K562 (cell line): ENCODE data around the gene GANAB. TPM values are rescaled to one million over a fixed set of nuclear protein-coding genes. Genes with fewer than 3 reads are reported as not detected.

Experiments used
- AFF1 ChIP-seq, 2 experiments: fragments of 450-650 bp; IDR thresholded peaks; 2 replicates each; pipeline ENCODE4 v1.6.1; 2018; ENCODE audit warnings: mild to moderate bottlenecking in 2 of 2, low read depth in 1 of 2; ENCODE audit not compliant: partially characterized antibody in 2 of 2
- ARID3A ChIP-seq: IDR thresholded peaks from 2 replicates; pipeline ENCODE4 v1.6.1; 2012; ENCODE audit warnings: low read depth, low read length, improper control_type of control experiment, borderline replicate concordance
- ATF3 ChIP-seq, 2 experiments: fragments of 450-650 bp in 1 of 2; sonication (generic) in 1 of 2; formaldehyde crosslinking in 1 of 2; IDR thresholded peaks in 1 of 2; conservative IDR thresholded peaks in 1 of 2; 2 replicates each; pipeline versions ENCODE4 v1.6.1 to v1.8.1; 2016 to 2023; ENCODE audit warnings: mild to moderate bottlenecking in 2 of 2, moderate library complexity in 2 of 2, inconsistent platforms in 1 of 2, missing genetic modification reagents in 1 of 2
- CTCF ChIP-seq, 3 experiments: IDR thresholded peaks in 2 of 3; conservative IDR thresholded peaks in 1 of 3; 2 replicates each; pipeline ENCODE4 v1.5.1; 2011 to 2012; ENCODE audit warnings: low read length in 3 of 3, mild to moderate bottlenecking in 3 of 3, control low read depth in 2 of 3, improper control_type of control experiment in 1 of 3, inconsistent platforms in 1 of 3, low read depth in 1 of 3, mixed read lengths in 1 of 3, moderate library complexity in 1 of 3; ENCODE audit not compliant: insufficient read depth in 2 of 3
- ESRRB ChIP-seq: fragments of 250-450 bp; sonication (Bioruptor Pico); IDR thresholded peaks from 2 replicates; pipeline ENCODE4 v1.5.0; 2020; ENCODE audit warnings: mild to moderate bottlenecking, moderate library complexity, borderline replicate concordance
- SNRNP70 ChIP-seq: fragments of 200-400 bp; formaldehyde crosslinking; optimal IDR thresholded peaks from 2 replicates; pipeline ENCODE3; 2017; ENCODE audit warnings: low read depth, low read length
- STAG1 ChIP-seq: sonication (generic); formaldehyde crosslinking; IDR thresholded peaks from 2 replicates; pipeline ENCODE4 v1.5.0; 2020; ENCODE audit warnings: missing genetic modification reagents, borderline replicate concordance
- ZNF609 ChIP-seq: sonication (generic); formaldehyde crosslinking; IDR thresholded peaks from 2 replicates; pipeline ENCODE4 v1.8.1; 2023; ENCODE audit warnings: missing genetic modification reagents, mild to moderate bottlenecking, borderline replicate concordance
- polyA plus RNA-seq, 8 experiments: library from polyadenylated mRNA; depleted of rRNA in 4 of 8; stranded (reverse) in 5 of 8; unstranded in 3 of 8; fragments of >200 nt; fragmentation: Nextera tagmentation in 2 of 8; fragmentation: Illumina TruSeq in 1 of 8; extraction: Ambion mirVana in 2 of 8; extraction: Trizol in 1 of 8; gene quantifications; 2 replicates each; pipeline versions ENCODE4 v1.2.1 to v1.2.3, GENCODE V29; 2011 to 2014; ENCODE audit warnings: inconsistent platforms in 1 of 8, missing spikeins in 1 of 8
- total RNA-seq, 7 experiments: library from RNA; depleted of rRNA in 6 of 7; stranded (reverse); fragments of >200 nt in 6 of 7; fragmentation: Illumina TruSeq in 2 of 7; extraction: Trizol in 2 of 7; gene quantifications; 2 replicates each; pipeline versions ENCODE4 v1.2.1 to v1.2.3, GENCODE V29; 2011 to 2021; ENCODE audit warnings: low replicate concordance in 1 of 7

GANAB gene
- total and polyA plus RNA-seq, 9 of the 15 experiments (the other 6 are each of a cell fraction or from before 2014, with no cell fraction given): 6.5 to 284 (median 161) TPM

GRCh38 chr11:62665075-62665598, 18.7 kb upstream of the GANAB start, which contains the start of the genes C11orf98 and CSKMT (continued):
- TF ChIP-seq CTCF (IDR thresholded peaks at IDR 0.05 in 2 of 3, conservative IDR thresholded peaks at IDR 0.05 in 1 of 3; ENCODE audit: insufficient read depth in 2 of 3, low read depth in 1 of 3, low read length in 3 of 3) (no peak), ATF3 (IDR thresholded peaks at IDR 0.05) (no peak), ATF3 (CRISPR knock-in tag; conservative IDR thresholded peaks at IDR 0.05) (no peak; the same call in 1 of the 2 replicates), AFF1 (IDR thresholded peaks at IDR 0.05; ENCODE audit: low read depth in 1 of 2, partially characterized antibody in 2 of 2) (no peak), ARID3A (no peak), ZNF609 (CRISPR knock-in tag) (no peak), SNRNP70 (no peak), STAG1 (no peak), ESRRB (0 out of 2 replicates have a peak, but pooled peaks have one; percentile 67)
